SK-N-SH treated with all-trans-retinoic acid at 6 μM for 48 hours (cell line): ENCODE measurements around the gene ANK2.
"Not testable (repeated sequence)": the region's sequence is repeated elsewhere in the genome, so short reads cannot be mapped to it uniquely, and the experiment has no call there.

Source experiments
- ATAC-seq: fragments of 200-7000 bp; cut with Tn5 transposase; 3 replicates; pipeline ENCODE4 v1.9.1; 2020; ENCODE audit warnings: mild to moderate bottlenecking, moderate library complexity
- ARNTL ChIP-seq: fragments of 450-650 bp; formaldehyde crosslinking; IDR thresholded peaks from 2 replicates; pipeline ENCODE4 v1.5.0; 2020; ENCODE audit warnings: low read depth, mild to moderate bottlenecking, moderate library complexity, borderline replicate concordance
- BACH2 ChIP-seq: fragments of 250-450 bp; sonication (Bioruptor Pico); IDR thresholded peaks from 2 replicates; pipeline ENCODE4 v1.9.0; 2021; ENCODE audit warnings: mild to moderate bottlenecking, borderline replicate concordance
- ESRRG ChIP-seq: fragments of 250-450 bp; sonication (Bioruptor Pico); IDR thresholded peaks from 2 replicates; pipeline ENCODE4 v1.6.1; 2021; ENCODE audit warnings: mild to moderate bottlenecking
- GLIS3 ChIP-seq: fragments of 250-450 bp; sonication (Bioruptor Pico); IDR thresholded peaks from 2 replicates; pipeline ENCODE4 v1.5.0; 2020; ENCODE audit warnings: mild to moderate bottlenecking, moderate library complexity
- ISL1 ChIP-seq: fragments of 250-450 bp; sonication (Bioruptor Pico); IDR thresholded peaks from 2 replicates; pipeline ENCODE4 v2.1.2; 2022; ENCODE audit warnings: mild to moderate bottlenecking, moderate library complexity
- OSR1 ChIP-seq: fragments of 250-450 bp; sonication (Bioruptor Pico); IDR thresholded peaks from 2 replicates; pipeline ENCODE4 v1.8.0; 2022; ENCODE audit warnings: moderate library complexity, mild to moderate bottlenecking, inconsistent platforms
- PPARA ChIP-seq: fragments of 250-450 bp; sonication (Bioruptor Pico); IDR thresholded peaks from 2 replicates; pipeline ENCODE4 v1.5.0; 2020; ENCODE audit warnings: mild to moderate bottlenecking, borderline replicate concordance
- SNAI2 ChIP-seq: fragments of 250-450 bp; sonication (Bioruptor Pico); IDR thresholded peaks from 2 replicates; pipeline ENCODE4 v1.5.0; 2020; ENCODE audit warnings: mild to moderate bottlenecking, moderate library complexity
- TCF4 ChIP-seq: fragments of 250-450 bp; sonication (Bioruptor Pico); IDR thresholded peaks from 2 replicates; pipeline ENCODE4 v1.8.0; 2021; ENCODE audit warnings: mild to moderate bottlenecking, moderate library complexity, borderline replicate concordance
- TOX ChIP-seq: fragments of 250-450 bp; sonication (Bioruptor Pico); IDR thresholded peaks from 2 replicates; pipeline ENCODE4 v1.8.0; 2021; ENCODE audit warnings: mild to moderate bottlenecking, moderate library complexity, borderline replicate concordance
- ZC3H10 ChIP-seq: fragments of 250-450 bp; sonication (Bioruptor Pico); IDR thresholded peaks from 2 replicates; pipeline ENCODE4 v1.5.1; 2021; ENCODE audit warnings: mild to moderate bottlenecking, moderate library complexity
- ZFP3 ChIP-seq: fragments of 250-450 bp; sonication (Bioruptor Pico); IDR thresholded peaks from 2 replicates; pipeline ENCODE4 v1.5.0; 2020; ENCODE audit warnings: mild to moderate bottlenecking, moderate library complexity
- ZFP30 ChIP-seq: fragments of 450-650 bp; formaldehyde crosslinking; IDR thresholded peaks from 2 replicates; pipeline ENCODE4 v1.5.0; 2022; ENCODE audit warnings: mild to moderate bottlenecking, moderate library complexity
- ZNF565 ChIP-seq: fragments of 450-650 bp; formaldehyde crosslinking; conservative IDR thresholded peaks from 2 replicates; pipeline ENCODE4 v1.5.0; 2020; ENCODE audit warnings: low read depth, mild to moderate bottlenecking, moderate library complexity
- ZNF70 ChIP-seq: fragments of 450-650 bp; formaldehyde crosslinking; IDR thresholded peaks from 2 replicates; pipeline ENCODE4 v1.5.0; 2020; ENCODE audit warnings: mild to moderate bottlenecking, moderate library complexity
- ZNF8 ChIP-seq: fragments of 450-650 bp; formaldehyde crosslinking; IDR thresholded peaks from 2 replicates; pipeline ENCODE4 v1.5.0; 2020; ENCODE audit warnings: mild to moderate bottlenecking, moderate library complexity
- TF ChIP-seq, protein P1 (sequence below): fragments of 250-450 bp; sonication (Bioruptor Pico); IDR thresholded peaks from 2 replicates; pipeline ENCODE4 v1.8.0; 2021; ENCODE audit warnings: low read depth, mild to moderate bottlenecking, moderate library complexity, borderline replicate concordance
- TF ChIP-seq, protein P2 (sequence below): fragments of 250-450 bp; sonication (Bioruptor Pico); IDR thresholded peaks from 2 replicates; pipeline ENCODE4 v1.5.0; 2020; ENCODE audit warnings: mild to moderate bottlenecking, moderate library complexity
- TF ChIP-seq, protein P3 (sequence below): fragments of 250-450 bp; sonication (Bioruptor Pico); IDR thresholded peaks from 2 replicates; pipeline ENCODE4 v1.8.0; 2020; ENCODE audit warnings: mild to moderate bottlenecking, moderate library complexity, borderline replicate concordance
- TF ChIP-seq, protein P4 (sequence below): fragments of 250-450 bp; sonication (Bioruptor Pico); IDR thresholded peaks from 2 replicates; pipeline ENCODE4 v1.5.1; 2020; ENCODE audit warnings: low read depth, mild to moderate bottlenecking, moderate library complexity
- TF ChIP-seq, protein P5 (sequence below): fragments of 250-450 bp; sonication (Bioruptor Pico); IDR thresholded peaks from 2 replicates; pipeline ENCODE4 v1.5.1; 2021; ENCODE audit warnings: mild to moderate bottlenecking, moderate library complexity

Gene ANK2

DNA sequence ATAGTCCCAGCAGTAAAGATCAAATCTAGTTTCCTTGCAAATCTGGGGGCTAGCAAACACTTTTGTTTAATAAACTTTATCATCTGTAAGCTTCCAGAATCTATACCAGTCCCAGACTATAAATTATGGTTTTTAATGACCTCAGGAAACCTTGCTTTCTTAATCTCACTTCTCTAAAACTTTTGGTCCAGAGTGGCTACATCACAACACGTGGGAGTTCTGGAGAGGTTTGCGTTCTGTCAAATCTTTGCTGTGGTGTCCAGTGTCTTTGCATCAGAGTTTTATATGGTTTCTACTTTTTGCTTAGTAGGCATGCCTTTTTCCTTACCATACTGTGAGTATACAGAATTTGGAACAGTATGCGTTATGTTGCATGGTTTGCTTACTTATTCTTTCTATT is 193.9 kb downstream of the ANK2 start:
- ATAC-seq, result no peak
- TF ChIP-seq ARNTL (CRISPR knock-in tag) (no peak), PPARA (CRISPR knock-in tag) (no peak), BACH2 (CRISPR knock-in tag) (no peak), TOX (CRISPR knock-in tag) (no peak), OSR1 (CRISPR knock-in tag) (no peak), ISL1 (no peak), TCF4 (CRISPR knock-in tag) (no peak), ZFP3 (CRISPR knock-in tag) (no peak), ZFP30 (CRISPR knock-in tag) (no peak), SNAI2 (CRISPR knock-in tag) (no peak), ZNF8 (CRISPR knock-in tag) (no peak)
- TF ChIP-seq, protein P1, sequence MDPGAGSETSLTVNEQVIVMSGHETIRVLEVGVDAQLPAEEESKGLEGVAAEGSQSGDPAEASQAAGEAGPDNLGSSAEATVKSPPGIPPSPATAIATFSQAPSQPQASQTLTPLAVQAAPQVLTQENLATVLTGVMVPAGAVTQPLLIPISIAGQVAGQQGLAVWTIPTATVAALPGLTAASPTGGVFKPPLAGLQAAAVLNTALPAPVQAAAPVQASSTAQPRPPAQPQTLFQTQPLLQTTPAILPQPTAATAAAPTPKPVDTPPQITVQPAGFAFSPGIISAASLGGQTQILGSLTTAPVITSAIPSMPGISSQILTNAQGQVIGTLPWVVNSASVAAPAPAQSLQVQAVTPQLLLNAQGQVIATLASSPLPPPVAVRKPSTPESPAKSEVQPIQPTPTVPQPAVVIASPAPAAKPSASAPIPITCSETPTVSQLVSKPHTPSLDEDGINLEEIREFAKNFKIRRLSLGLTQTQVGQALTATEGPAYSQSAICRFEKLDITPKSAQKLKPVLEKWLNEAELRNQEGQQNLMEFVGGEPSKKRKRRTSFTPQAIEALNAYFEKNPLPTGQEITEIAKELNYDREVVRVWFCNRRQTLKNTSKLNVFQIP (CRISPR knock-in tag), result no peak
- TF ChIP-seq, protein P2, sequence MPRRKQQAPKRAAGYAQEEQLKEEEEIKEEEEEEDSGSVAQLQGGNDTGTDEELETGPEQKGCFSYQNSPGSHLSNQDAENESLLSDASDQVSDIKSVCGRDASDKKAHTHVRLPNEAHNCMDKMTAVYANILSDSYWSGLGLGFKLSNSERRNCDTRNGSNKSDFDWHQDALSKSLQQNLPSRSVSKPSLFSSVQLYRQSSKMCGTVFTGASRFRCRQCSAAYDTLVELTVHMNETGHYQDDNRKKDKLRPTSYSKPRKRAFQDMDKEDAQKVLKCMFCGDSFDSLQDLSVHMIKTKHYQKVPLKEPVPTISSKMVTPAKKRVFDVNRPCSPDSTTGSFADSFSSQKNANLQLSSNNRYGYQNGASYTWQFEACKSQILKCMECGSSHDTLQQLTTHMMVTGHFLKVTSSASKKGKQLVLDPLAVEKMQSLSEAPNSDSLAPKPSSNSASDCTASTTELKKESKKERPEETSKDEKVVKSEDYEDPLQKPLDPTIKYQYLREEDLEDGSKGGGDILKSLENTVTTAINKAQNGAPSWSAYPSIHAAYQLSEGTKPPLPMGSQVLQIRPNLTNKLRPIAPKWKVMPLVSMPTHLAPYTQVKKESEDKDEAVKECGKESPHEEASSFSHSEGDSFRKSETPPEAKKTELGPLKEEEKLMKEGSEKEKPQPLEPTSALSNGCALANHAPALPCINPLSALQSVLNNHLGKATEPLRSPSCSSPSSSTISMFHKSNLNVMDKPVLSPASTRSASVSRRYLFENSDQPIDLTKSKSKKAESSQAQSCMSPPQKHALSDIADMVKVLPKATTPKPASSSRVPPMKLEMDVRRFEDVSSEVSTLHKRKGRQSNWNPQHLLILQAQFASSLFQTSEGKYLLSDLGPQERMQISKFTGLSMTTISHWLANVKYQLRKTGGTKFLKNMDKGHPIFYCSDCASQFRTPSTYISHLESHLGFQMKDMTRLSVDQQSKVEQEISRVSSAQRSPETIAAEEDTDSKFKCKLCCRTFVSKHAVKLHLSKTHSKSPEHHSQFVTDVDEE (CRISPR knock-in tag), result no peak
- TF ChIP-seq, all 23 proteins: peak for 0

DNA sequence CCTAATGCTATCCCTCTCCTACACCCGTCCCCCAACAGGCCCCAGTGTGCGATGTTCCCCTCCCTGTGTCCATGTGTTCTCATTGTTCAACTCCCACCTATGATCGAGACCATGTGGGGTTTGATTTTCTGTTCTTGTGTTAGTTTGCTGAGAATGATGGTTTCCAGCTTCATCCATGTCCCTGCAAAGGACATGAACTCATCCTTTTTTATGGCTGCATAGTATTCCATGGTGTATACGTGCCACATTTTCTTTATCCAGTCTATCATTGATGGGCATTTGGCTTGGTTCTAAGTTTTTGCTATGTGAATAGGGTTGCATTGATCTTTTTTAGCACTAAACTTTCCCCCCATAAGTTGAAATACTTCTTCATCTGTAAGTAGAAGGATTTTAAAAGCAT is 195.3 kb downstream of the ANK2 start:
- not testable (repeated sequence) for ATAC-seq

DNA sequence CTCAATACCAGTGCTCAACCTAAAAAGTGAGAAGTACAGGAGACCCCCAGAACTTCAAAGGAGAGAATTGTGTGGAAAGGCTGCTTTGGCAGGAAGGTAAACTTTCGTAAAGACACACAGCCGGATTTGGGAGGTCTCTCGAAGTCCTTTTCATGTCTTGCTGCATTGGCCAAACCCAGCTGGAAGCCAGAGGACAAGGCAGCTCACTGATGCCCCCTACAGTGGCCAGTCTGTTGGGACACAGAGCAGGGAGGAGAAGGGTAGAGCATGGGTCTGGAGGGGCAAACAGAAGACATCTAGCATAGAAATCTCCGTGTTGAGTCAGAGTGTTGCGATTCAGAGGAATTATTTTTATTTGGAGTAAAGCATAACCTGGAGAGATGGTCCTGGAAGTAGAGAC is 198.9 kb downstream of the ANK2 start:
- ATAC-seq, result no peak
- TF ChIP-seq ZC3H10 (CRISPR knock-in tag) (no peak), ZNF70 (CRISPR knock-in tag) (no peak), ZFP30 (CRISPR knock-in tag) (no peak), ZNF565 (no peak), ZFP3 (CRISPR knock-in tag) (no peak), OSR1 (CRISPR knock-in tag) (no peak), ZNF8 (CRISPR knock-in tag) (no peak), PPARA (CRISPR knock-in tag) (no peak), TOX (CRISPR knock-in tag) (no peak)
- TF ChIP-seq, protein P3, sequence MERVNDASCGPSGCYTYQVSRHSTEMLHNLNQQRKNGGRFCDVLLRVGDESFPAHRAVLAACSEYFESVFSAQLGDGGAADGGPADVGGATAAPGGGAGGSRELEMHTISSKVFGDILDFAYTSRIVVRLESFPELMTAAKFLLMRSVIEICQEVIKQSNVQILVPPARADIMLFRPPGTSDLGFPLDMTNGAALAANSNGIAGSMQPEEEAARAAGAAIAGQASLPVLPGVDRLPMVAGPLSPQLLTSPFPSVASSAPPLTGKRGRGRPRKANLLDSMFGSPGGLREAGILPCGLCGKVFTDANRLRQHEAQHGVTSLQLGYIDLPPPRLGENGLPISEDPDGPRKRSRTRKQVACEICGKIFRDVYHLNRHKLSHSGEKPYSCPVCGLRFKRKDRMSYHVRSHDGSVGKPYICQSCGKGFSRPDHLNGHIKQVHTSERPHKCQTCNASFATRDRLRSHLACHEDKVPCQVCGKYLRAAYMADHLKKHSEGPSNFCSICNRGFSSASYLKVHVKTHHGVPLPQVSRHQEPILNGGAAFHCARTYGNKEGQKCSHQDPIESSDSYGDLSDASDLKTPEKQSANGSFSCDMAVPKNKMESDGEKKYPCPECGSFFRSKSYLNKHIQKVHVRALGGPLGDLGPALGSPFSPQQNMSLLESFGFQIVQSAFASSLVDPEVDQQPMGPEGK (CRISPR knock-in tag), result no peak
- TF ChIP-seq, protein P4, sequence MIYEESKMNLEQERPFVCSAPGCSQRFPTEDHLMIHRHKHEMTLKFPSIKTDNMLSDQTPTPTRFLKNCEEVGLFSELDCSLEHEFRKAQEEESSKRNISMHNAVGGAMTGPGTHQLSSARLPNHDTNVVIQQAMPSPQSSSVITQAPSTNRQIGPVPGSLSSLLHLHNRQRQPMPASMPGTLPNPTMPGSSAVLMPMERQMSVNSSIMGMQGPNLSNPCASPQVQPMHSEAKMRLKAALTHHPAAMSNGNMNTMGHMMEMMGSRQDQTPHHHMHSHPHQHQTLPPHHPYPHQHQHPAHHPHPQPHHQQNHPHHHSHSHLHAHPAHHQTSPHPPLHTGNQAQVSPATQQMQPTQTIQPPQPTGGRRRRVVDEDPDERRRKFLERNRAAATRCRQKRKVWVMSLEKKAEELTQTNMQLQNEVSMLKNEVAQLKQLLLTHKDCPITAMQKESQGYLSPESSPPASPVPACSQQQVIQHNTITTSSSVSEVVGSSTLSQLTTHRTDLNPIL, result no peak
- TF ChIP-seq, protein P5, sequence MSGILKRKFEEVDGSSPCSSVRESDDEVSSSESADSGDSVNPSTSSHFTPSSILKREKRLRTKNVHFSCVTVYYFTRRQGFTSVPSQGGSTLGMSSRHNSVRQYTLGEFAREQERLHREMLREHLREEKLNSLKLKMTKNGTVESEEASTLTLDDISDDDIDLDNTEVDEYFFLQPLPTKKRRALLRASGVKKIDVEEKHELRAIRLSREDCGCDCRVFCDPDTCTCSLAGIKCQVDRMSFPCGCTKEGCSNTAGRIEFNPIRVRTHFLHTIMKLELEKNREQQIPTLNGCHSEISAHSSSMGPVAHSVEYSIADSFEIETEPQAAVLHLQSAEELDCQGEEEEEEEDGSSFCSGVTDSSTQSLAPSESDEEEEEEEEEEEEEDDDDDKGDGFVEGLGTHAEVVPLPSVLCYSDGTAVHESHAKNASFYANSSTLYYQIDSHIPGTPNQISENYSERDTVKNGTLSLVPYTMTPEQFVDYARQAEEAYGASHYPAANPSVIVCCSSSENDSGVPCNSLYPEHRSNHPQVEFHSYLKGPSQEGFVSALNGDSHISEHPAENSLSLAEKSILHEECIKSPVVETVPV (CRISPR knock-in tag), result no peak

DNA sequence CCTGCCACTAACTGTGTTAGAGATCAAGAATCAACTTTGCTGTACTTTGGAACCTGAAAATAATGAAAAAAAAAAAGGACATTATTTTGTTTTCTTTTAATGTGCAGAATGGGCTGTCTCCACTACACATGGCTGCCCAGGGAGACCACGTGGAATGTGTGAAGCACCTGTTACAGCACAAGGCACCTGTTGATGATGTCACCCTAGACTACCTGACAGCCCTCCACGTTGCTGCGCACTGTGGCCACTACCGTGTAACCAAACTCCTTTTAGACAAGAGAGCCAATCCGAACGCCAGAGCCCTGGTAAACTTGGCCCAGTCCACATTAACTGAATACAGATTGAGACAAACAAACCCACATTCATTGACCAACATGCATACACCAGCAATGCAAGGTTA is 206.2 kb downstream of the ANK2 start:
- TF ChIP-seq TCF4 (CRISPR knock-in tag) (no peak), ZFP30 (CRISPR knock-in tag) (no peak), ZNF8 (CRISPR knock-in tag) (no peak), ZNF70 (CRISPR knock-in tag) (no peak), PPARA (CRISPR knock-in tag) (no peak), ESRRG (no peak), GLIS3 (CRISPR knock-in tag) (no peak), TOX (CRISPR knock-in tag) (no peak)
- TF ChIP-seq, protein P5 (CRISPR knock-in tag), result no peak
- no peak for ATAC-seq
